ENCODE measurements around the gene HIBCH. TPM values are rescaled to one million over a fixed set of nuclear protein-coding genes. Genes with fewer than 3 reads are reported as not detected.

Gene HIBCH
- total and polyA plus RNA-seq, 2 donors (not counting 3 experiments of a cell fraction or from before 2014, with no cell fraction given) = 6.4 to 24.7 TPM

- no peaks in the 10 kb centered on the region for H3K4me1 ChIP-seq (ENCODE audit: control insufficient read depth, extremely low read depth, insufficient read depth, low read length)
- CTCF ChIA-PET = no interaction called here
- BruUV-seq (replicated peaks) = no TSS peak
- no peak overlapping the region for H3K4me3 ChIP-seq (replicated peaks in 1 of 3; ENCODE audit: insufficient read depth in 1 of 3, low read depth in 1 of 3, low read length in 3 of 3)
- no peak for DNase-seq (ENCODE audit: low read depth, low spot score)
- H3K9me3 ChIP-seq (replicated peaks; ENCODE audit: control insufficient read depth, insufficient read depth, low read length) = no peaks in the 10 kb centered on the region
- no peak for FAIRE-seq
- no peaks in the 10 kb centered on the region for H3K79me2 ChIP-seq (ENCODE audit: control insufficient read depth, insufficient read depth, low read length)
- H3K9ac ChIP-seq (replicated peaks; ENCODE audit: extremely low read depth, insufficient read depth, low read length) = no peak overlapping the region
- dilution Hi-C loops (cut with MboI; ENCODE audit: extremely low pct_ligation_motif_present, low sequenced_read_pairs) (no loop called here), intact Hi-C loops (cut with micrococcal nuclease) (no loop called here)
- TF ChIP-seq, protein P1, sequence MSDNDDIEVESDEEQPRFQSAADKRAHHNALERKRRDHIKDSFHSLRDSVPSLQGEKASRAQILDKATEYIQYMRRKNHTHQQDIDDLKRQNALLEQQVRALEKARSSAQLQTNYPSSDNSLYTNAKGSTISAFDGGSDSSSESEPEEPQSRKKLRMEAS (IDR thresholded peaks at IDR 0.05; ENCODE audit: insufficient read depth, insufficient read length) = no peak
- TF ChIP-seq POLR2A (IDR thresholded peaks at IDR 0.05; ENCODE audit: low read depth, low read length) (no peak), EZH2 (IDR thresholded peaks at IDR 0.05; ENCODE audit: borderline replicate concordance, low read depth, low read length, severe bottlenecking) (no peak), GATA2 (IDR thresholded peaks at IDR 0.05; ENCODE audit: insufficient read depth, insufficient read length, low read depth, low read length) (no peak), POLR2AphosphoS5 (IDR thresholded peaks at IDR 0.05; ENCODE audit: insufficient read depth, low read depth, low read length) (no peak), JUN (IDR thresholded peaks at IDR 0.05; ENCODE audit: borderline replicate concordance, insufficient read depth, insufficient read length, low read depth) (no peak), FOS (IDR thresholded peaks at IDR 0.05; ENCODE audit: borderline replicate concordance, insufficient read depth, low read length) (no peak), MYC (IDR thresholded peaks at IDR 0.05; ENCODE audit: low read depth, low read length) (no peak)
- TF ChIP-seq, protein P2, sequence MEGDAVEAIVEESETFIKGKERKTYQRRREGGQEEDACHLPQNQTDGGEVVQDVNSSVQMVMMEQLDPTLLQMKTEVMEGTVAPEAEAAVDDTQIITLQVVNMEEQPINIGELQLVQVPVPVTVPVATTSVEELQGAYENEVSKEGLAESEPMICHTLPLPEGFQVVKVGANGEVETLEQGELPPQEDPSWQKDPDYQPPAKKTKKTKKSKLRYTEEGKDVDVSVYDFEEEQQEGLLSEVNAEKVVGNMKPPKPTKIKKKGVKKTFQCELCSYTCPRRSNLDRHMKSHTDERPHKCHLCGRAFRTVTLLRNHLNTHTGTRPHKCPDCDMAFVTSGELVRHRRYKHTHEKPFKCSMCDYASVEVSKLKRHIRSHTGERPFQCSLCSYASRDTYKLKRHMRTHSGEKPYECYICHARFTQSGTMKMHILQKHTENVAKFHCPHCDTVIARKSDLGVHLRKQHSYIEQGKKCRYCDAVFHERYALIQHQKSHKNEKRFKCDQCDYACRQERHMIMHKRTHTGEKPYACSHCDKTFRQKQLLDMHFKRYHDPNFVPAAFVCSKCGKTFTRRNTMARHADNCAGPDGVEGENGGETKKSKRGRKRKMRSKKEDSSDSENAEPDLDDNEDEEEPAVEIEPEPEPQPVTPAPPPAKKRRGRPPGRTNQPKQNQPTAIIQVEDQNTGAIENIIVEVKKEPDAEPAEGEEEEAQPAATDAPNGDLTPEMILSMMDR (IDR thresholded peaks at IDR 0.05; ENCODE audit: extremely low read depth in 1 of 2, insufficient read depth in 1 of 2, low read depth in 1 of 2, low read length in 2 of 2) = no peak
- no peaks in the 10 kb centered on the region for H3K27me3 ChIP-seq (ENCODE audit: control insufficient read depth in 2 of 2, insufficient read depth in 2 of 2, low read length in 2 of 2)
- no peaks in the 10 kb centered on the region for H3K9me1 ChIP-seq (replicated peaks; ENCODE audit: control insufficient read depth, extremely low read depth, insufficient read depth, low read length)
- H3K4me2 ChIP-seq (ENCODE audit: insufficient read depth, low read length) = no peak overlapping the region
- no peak overlapping the region for H2AFZ ChIP-seq (ENCODE audit: low read depth, low read length)
- no peak overlapping the region for H3K27ac ChIP-seq (ENCODE audit: insufficient read depth, low read depth, low read length)
- H3K36me3 ChIP-seq (ENCODE audit: control insufficient read depth in 2 of 2, extremely low read depth in 1 of 2, insufficient read depth in 2 of 2, low read length in 2 of 2) = no peaks in the 10 kb centered on the region
- POLR2A ChIA-PET = no interaction called here
- no peaks in the 10 kb centered on the region for H4K20me1 ChIP-seq (replicated peaks; ENCODE audit: control insufficient read depth, extremely low read depth, insufficient read depth, low read length)
Measured at GRCh38 chr2:190169221-190170072, 150.2 kb downstream of the HIBCH start.
